H9 (cell line): ENCODE measurements around the gene PEX26. TPM values are rescaled to one million over a fixed set of nuclear protein-coding genes. Genes with fewer than 3 reads are reported as not detected.
"Not testable (repeated sequence)": the region's sequence is repeated elsewhere in the genome, so short reads cannot be mapped to it uniquely, and the experiment has no call there.

Experiments used
- DNase-seq: peaks from one replicate; pipeline ENCODE4 v3.0.0-alpha.2; 2017
- H2AFZ ChIP-seq: one replicate; pipeline ENCODE4 v1.6.1; 2013; ENCODE audit warnings: mild to moderate bottlenecking, low read length, control low read depth, moderate library complexity
- H2AK5ac ChIP-seq: 2 replicates; pipeline ENCODE4 v1.6.1; 2013; ENCODE audit warnings: low read length, control low read depth, mixed read lengths; ENCODE audit not compliant: insufficient read length
- H2BK120ac ChIP-seq: one replicate; pipeline ENCODE4 v1.6.1; 2013; ENCODE audit warnings: low read depth, mild to moderate bottlenecking, low read length, control low read depth, inconsistent platforms; ENCODE audit not compliant: poor library complexity, severe bottlenecking
- H2BK12ac ChIP-seq: 2 replicates; pipeline ENCODE4 v1.6.1; 2013; ENCODE audit warnings: low read length, control low read depth, mixed read lengths, low read depth; ENCODE audit not compliant: insufficient read length
- H2BK15ac ChIP-seq: 2 replicates; pipeline ENCODE4 v1.6.1; 2013; ENCODE audit warnings: low read depth, low read length, control low read depth
- H2BK20ac ChIP-seq: one replicate; pipeline ENCODE4 v1.6.1; 2013; ENCODE audit warnings: low read depth, mild to moderate bottlenecking, low read length, control low read depth, inconsistent platforms; ENCODE audit not compliant: poor library complexity, severe bottlenecking
- H2BK5ac ChIP-seq: 2 replicates; pipeline ENCODE4 v1.6.1; 2013; ENCODE audit warnings: low read length, control low read depth, mixed read lengths; ENCODE audit not compliant: insufficient read length
- H3K14ac ChIP-seq: 2 replicates; pipeline ENCODE4 v1.6.1; 2013; ENCODE audit warnings: low read length, control low read depth; ENCODE audit not compliant: insufficient read depth
- H3K18ac ChIP-seq: 2 replicates; pipeline ENCODE4 v1.6.1; 2013; ENCODE audit warnings: low read depth, mild to moderate bottlenecking, mixed read lengths, low read length, control low read depth; ENCODE audit not compliant: insufficient read length
- H3K23ac ChIP-seq: 2 replicates; pipeline ENCODE4 v1.6.1; 2013; ENCODE audit warnings: low read length, control low read depth, mixed read lengths, low read depth; ENCODE audit not compliant: insufficient read length
- H3K23me2 ChIP-seq: 2 replicates; pipeline ENCODE4 v1.6.1; 2013; ENCODE audit warnings: low read depth, mild to moderate bottlenecking, mixed read lengths, low read length, control low read depth; ENCODE audit not compliant: insufficient read length, poor library complexity, severe bottlenecking
- H3K27ac ChIP-seq: 2 replicates; pipeline ENCODE4 v1.5.1; 2013; ENCODE audit warnings: low read length, control low read depth, mixed read lengths, low read depth; ENCODE audit not compliant: insufficient read length
- H3K27me3 ChIP-seq: 2 replicates; pipeline ENCODE4 v1.6.1; 2013; ENCODE audit warnings: low read length, control low read depth, inconsistent platforms; ENCODE audit not compliant: insufficient read depth
- H3K4ac ChIP-seq: 2 replicates; pipeline ENCODE4 v1.6.1; 2013; ENCODE audit warnings: low read depth, mild to moderate bottlenecking, control low read depth, inconsistent platforms, low read length, moderate library complexity
- H3K4me1 ChIP-seq: 2 replicates; pipeline ENCODE4 v1.6.1; 2013; ENCODE audit warnings: low read length, control low read depth, inconsistent platforms; ENCODE audit not compliant: insufficient read depth
- H3K4me2 ChIP-seq: 2 replicates; pipeline ENCODE4 v1.6.1; 2013; ENCODE audit warnings: low read length, control low read depth, mixed read lengths; ENCODE audit not compliant: insufficient read length, insufficient read depth
- H3K56ac ChIP-seq: 2 replicates; pipeline ENCODE4 v1.6.1; 2013; ENCODE audit warnings: low read depth, mild to moderate bottlenecking, mixed read lengths, low read length, control low read depth; ENCODE audit not compliant: insufficient read length
- H3K79me1 ChIP-seq: 2 replicates; pipeline ENCODE4 v1.6.1; 2013; ENCODE audit warnings: low read depth, mild to moderate bottlenecking, moderate library complexity, low read length, control low read depth, inconsistent platforms; ENCODE audit not compliant: insufficient read depth, poor library complexity, severe bottlenecking
- H3K79me2 ChIP-seq: 2 replicates; pipeline ENCODE4 v1.6.1; 2013; ENCODE audit warnings: low read length, control low read depth, inconsistent platforms; ENCODE audit not compliant: insufficient read depth
- H3K9ac ChIP-seq: 2 replicates; pipeline ENCODE4 v1.6.1; 2013; ENCODE audit warnings: low read length, control low read depth, mixed read lengths; ENCODE audit not compliant: insufficient read length; ENCODE audit errors: extremely low read depth
- H3K9me3 ChIP-seq: one replicate; pipeline ENCODE4 v1.6.1; 2013; ENCODE audit warnings: low read depth, low read length, inconsistent platforms; ENCODE audit not compliant: control insufficient read depth
- H3T11ph ChIP-seq: one replicate; pipeline ENCODE4 v1.6.1; 2013; ENCODE audit warnings: mild to moderate bottlenecking, low read length, control low read depth, inconsistent platforms
- H4K20me1 ChIP-seq: one replicate; pipeline ENCODE4 v1.6.1; 2013; ENCODE audit not compliant: control insufficient read depth, insufficient read length, insufficient read depth
- H4K5ac ChIP-seq: 2 replicates; pipeline ENCODE4 v1.6.1; 2013; ENCODE audit warnings: low read depth, mild to moderate bottlenecking, mixed read lengths, low read length, control low read depth; ENCODE audit not compliant: insufficient read length
- H4K8ac ChIP-seq: replicated peaks from 2 replicates; pipeline ENCODE4 v1.6.1; 2013; ENCODE audit warnings: low read length, control low read depth, mixed read lengths, low read depth; ENCODE audit not compliant: insufficient read length
- H4K91ac ChIP-seq: 2 replicates; pipeline ENCODE4 v1.6.1; 2013; ENCODE audit warnings: low read depth, mild to moderate bottlenecking, moderate library complexity, mixed read lengths, low read length, control low read depth; ENCODE audit not compliant: insufficient read length
- H3K27ac Mint-ChIP-seq, 3 experiments: 2 replicates in 2 of 3; 3 replicates in 1 of 3; pipeline ENCODE4 v1.8.0; 2020 to 2021; ENCODE audit warnings: mixed read lengths in 3 of 3, mild to moderate bottlenecking in 1 of 3, moderate library complexity in 1 of 3
- H3K27me3 Mint-ChIP-seq: 2 replicates; pipeline ENCODE4 v1.8.0; 2021; ENCODE audit warnings: low read depth, mild to moderate bottlenecking, moderate library complexity, mixed read lengths
- H3K36me3 Mint-ChIP-seq, 3 experiments: 2 replicates in 2 of 3; 3 replicates in 1 of 3; pipeline ENCODE4 v1.8.0; 2020 to 2021; ENCODE audit warnings: low read depth in 3 of 3, mixed read lengths in 3 of 3; ENCODE audit not compliant: insufficient read depth in 1 of 3
- H3K4me1 Mint-ChIP-seq, 2 experiments: 2 replicates each; pipeline ENCODE4 v1.8.0; 2020; ENCODE audit warnings: mixed read lengths in 2 of 2
- H3K4me3 Mint-ChIP-seq, 2 experiments: 2 replicates in 1 of 2; 3 replicates in 1 of 2; pipeline ENCODE4 v1.8.0; 2020 to 2021; ENCODE audit warnings: mild to moderate bottlenecking in 2 of 2, mixed read lengths in 2 of 2, moderate library complexity in 1 of 2
- H3K9me3 Mint-ChIP-seq, 2 experiments: 2 replicates in 1 of 2; 3 replicates in 1 of 2; pipeline ENCODE4 v1.8.0; 2020; ENCODE audit warnings: mild to moderate bottlenecking in 2 of 2, mixed read lengths in 2 of 2, moderate library complexity in 1 of 2
- WGBS: extraction: QIAGEN DNeasy Blood & Tissue Kit; methylation state at CpG from one replicate; pipeline ENCODE4 v1.1.7; 2013; ENCODE audit warnings: missing lambda C conversion rate, low lambda C conversion rate, mixed read lengths; ENCODE audit not compliant: insufficient read length; ENCODE audit errors: extremely low coverage; 5-methylcytosine and 5-hydroxymethylcytosine counted together
- total RNA-seq: library from RNA; stranded (reverse); gene quantifications from 2 replicates; pipeline ENCODE4 v1.2.1, GENCODE V29; 2021

The PEX26 gene
- total RNA-seq, 1 experiment from 2014 or later, result 35.4 TPM

DNA sequence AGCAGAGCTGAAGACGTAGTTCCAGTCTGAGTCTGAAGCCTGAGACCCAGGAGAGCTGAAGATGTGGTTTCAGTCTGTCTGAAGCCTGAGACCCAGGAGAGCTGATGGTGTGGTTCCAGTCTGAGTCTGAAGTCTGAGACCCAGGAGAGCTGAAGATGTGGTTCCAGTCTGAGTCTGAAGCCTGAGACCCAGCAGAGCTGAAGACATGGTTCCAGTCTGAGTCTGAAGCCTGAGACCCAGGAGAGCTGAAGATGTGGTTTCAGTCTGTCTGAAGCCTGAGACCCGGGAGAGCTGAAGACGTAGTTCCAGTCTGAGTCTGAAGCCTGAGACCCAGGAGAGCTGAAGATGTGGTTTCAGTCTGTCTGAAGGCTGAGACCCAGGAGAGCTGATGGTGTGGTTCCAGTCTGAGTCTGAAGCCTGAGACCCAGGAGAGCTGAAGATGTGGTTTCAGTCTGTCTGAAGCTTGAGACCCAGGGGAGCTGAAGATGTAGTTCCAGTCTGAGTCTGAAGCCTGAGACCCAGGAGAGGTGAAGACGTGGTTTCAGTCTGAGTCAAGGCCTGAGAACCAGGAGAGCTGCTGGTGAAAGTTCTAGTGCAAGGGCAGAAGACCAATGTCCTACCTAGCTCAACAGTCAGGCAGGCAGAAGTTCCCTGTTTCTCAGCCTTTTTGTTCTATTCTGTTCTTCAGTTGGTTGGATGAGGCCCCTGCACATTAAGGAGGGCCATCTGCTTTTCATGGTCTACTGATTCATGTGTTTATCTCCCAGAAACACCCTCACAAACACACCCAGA lies 29.0 kb downstream of the PEX26 start:
- H2BK120ac ChIP-seq, H4K20me1 ChIP-seq, H2BK20ac ChIP-seq, H3K18ac ChIP-seq, H3K56ac ChIP-seq, H3K4me3 Mint-ChIP-seq, H3K23ac ChIP-seq, H4K8ac ChIP-seq, H3K27ac Mint-ChIP-seq, H2BK5ac ChIP-seq, H2BK15ac ChIP-seq, H3K9me3 ChIP-seq, H3K79me1 ChIP-seq, H2BK12ac ChIP-seq, H4K5ac ChIP-seq, H3K4me2 ChIP-seq, H2AK5ac ChIP-seq, H3K23me2 ChIP-seq, H3K27ac ChIP-seq, H3K79me2 ChIP-seq, H3K14ac ChIP-seq, H3K9ac ChIP-seq, H3K4ac ChIP-seq, H4K91ac ChIP-seq, H3K4me1 ChIP-seq, H3T11ph ChIP-seq, DNase-seq, H2AFZ ChIP-seq: not testable (repeated sequence)
- Mint-ChIP-seq H3K36me3 (peaks cover 6 to 14% (median 9%) of the 10 kb centered on the region in 3 experiments), H3K9me3 (peaks cover 18 to 29% of the 10 kb centered on the region in 2 experiments), H3K4me1 (peaks cover 11 to 13% of the 10 kb centered on the region in 2 experiments), H3K27me3 (peaks cover 62% of the 10 kb centered on the region)
- no CpG with 5 or more reads among the region's 4 CpGs for WGBS
- peaks cover 10% of the 10 kb centered on the region for H3K27me3 ChIP-seq
